HCT116 (cell line): Measurements from ENCODE around the gene IL19. TPM values are rescaled to one million over a fixed set of nuclear protein-coding genes. Genes with fewer than 3 reads are reported as not detected.

ENCODE experiments used
- ATAC-seq: fragments of 200-7000 bp; cut with Tn5 transposase; 2 replicates; pipeline ENCODE4 v1.9.1; 2020; ENCODE audit warnings: mild to moderate bottlenecking, moderate library complexity
- BruUV-seq: library from RNA; stranded (reverse); fragments of 400-500 nt; replicated peaks from 2 replicates; lab custom pipeline; 2021; lab: Mats Ljungman, UMichigan
- CTCF ChIA-PET: fragments of 300-600 bp; sonication (Branson Sonifier 250); formaldehyde crosslinking; loops from one replicate; lab custom pipeline; 2021; ENCODE audit warnings: antibody characterized with exemption; lab: Charles Lee
- POLR2A ChIA-PET: fragments of 300-600, 350-600 bp; sonication (Branson Sonifier 250); formaldehyde crosslinking; loops from one replicate; lab custom pipeline; 2021; ENCODE audit warnings: antibody characterized with exemption; lab: Charles Lee
- RAD21 ChIA-PET, 2 experiments: fragments of 300-600 bp; sonication (Branson Sonifier 250); formaldehyde crosslinking; loops; one replicate each; lab custom pipeline; 2023; ENCODE audit warnings: low total read pairs in 2 of 2; ENCODE audit not compliant: uncharacterized antibody in 2 of 2, unreplicated experiment in 2 of 2, low non-redundant PET in 1 of 2; lab: Charles Lee
- DNase-seq: peaks from one replicate; pipeline ENCODE4 v3.0.0-alpha.2; 2010; ENCODE audit warnings: low read depth, low spot score
- H2AFZ ChIP-seq: fragments of 200-600 bp; shearing (Covaris generic), sonication (generic); 2 replicates; pipeline ENCODE4 v1.6.1; 2017; ENCODE audit warnings: low read depth, mixed run types, mixed read lengths, antibody characterized with exemption, low read length; ENCODE audit not compliant: poor library complexity, severe bottlenecking
- H3K27ac ChIP-seq: 2 replicates; pipeline ENCODE4 v1.5.1; 2012; ENCODE audit warnings: low read depth, low read length
- H3K27me3 ChIP-seq: fragments of 200-600 bp; sonication (generic); 2 replicates; pipeline ENCODE4 v1.6.1; 2016; ENCODE audit warnings: mixed run types, low read length, mixed read lengths; ENCODE audit not compliant: insufficient read depth
- H3K36me3 ChIP-seq, 2 experiments: fragments of 200-500 bp in 1 of 2; fragments of 200-600 bp in 1 of 2; sonication (Bioruptor generic) in 1 of 2; sonication (generic) in 1 of 2; 2 replicates each; pipeline versions ENCODE4 v1.5.1 to v1.6.1; 2014 to 2016; ENCODE audit warnings: low read length in 2 of 2, inconsistent platforms in 1 of 2, mixed read lengths in 1 of 2, mixed run types in 1 of 2; ENCODE audit not compliant: insufficient read depth in 2 of 2, control insufficient read depth in 1 of 2
- H3K4me1 ChIP-seq, 2 experiments: fragments of 200-600 bp in 1 of 2; sonication (generic) in 1 of 2; 2 replicates each; pipeline versions ENCODE4 v1.5.1 to v1.6.1; 2012 to 2017; ENCODE audit warnings: low read length in 2 of 2, inconsistent platforms in 1 of 2, mild to moderate bottlenecking in 1 of 2, mixed read lengths in 1 of 2, mixed run types in 1 of 2, moderate library complexity in 1 of 2; ENCODE audit not compliant: insufficient read depth in 2 of 2, control insufficient read depth in 1 of 2
- H3K4me2 ChIP-seq: fragments of 200-600 bp; sonication (generic); 2 replicates; pipeline ENCODE4 v1.6.1; 2017; ENCODE audit warnings: mixed run types, low read length, mixed read lengths
- H3K4me3 ChIP-seq, 2 experiments: fragments of 200-600 bp in 1 of 2; sonication (generic) in 1 of 2; replicated peaks in 1 of 2; 2 replicates each; pipeline ENCODE4 v1.5.1; 2011 to 2016; ENCODE audit warnings: low read length in 2 of 2, control low read depth in 1 of 2, low read depth in 1 of 2, mild to moderate bottlenecking in 1 of 2, mixed read lengths in 1 of 2, mixed run types in 1 of 2
- H3K79me2 ChIP-seq: fragments of 200-600 bp; sonication (generic); 2 replicates; pipeline ENCODE4 v1.6.1; 2017; ENCODE audit warnings: mild to moderate bottlenecking, mixed run types, low read length, moderate library complexity, mixed read lengths; ENCODE audit not compliant: insufficient read depth
- H3K9ac ChIP-seq: fragments of 200-600 bp; sonication (generic); 2 replicates; pipeline ENCODE4 v1.6.1; 2016; ENCODE audit warnings: low read length, mixed read lengths
- H3K9me2 ChIP-seq: fragments of 200-600 bp; sonication (generic), shearing (Covaris generic); 2 replicates; pipeline ENCODE4 v1.6.1; 2017; ENCODE audit warnings: mixed run types, mild to moderate bottlenecking, moderate library complexity; ENCODE audit not compliant: insufficient read depth
- H3K9me3 ChIP-seq, 2 experiments: fragments of 200-500 bp in 1 of 2; fragments of 200-600 bp in 1 of 2; sonication (Bioruptor generic) in 1 of 2; sonication (generic) in 1 of 2; 2 replicates each; pipeline ENCODE4 v1.6.1; 2014 to 2017; ENCODE audit warnings: low read length in 2 of 2, mixed read lengths in 2 of 2, inconsistent platforms in 1 of 2, low read depth in 1 of 2, mild to moderate bottlenecking in 1 of 2, mixed run types in 1 of 2, moderate library complexity in 1 of 2; ENCODE audit not compliant: control insufficient read depth in 1 of 2, insufficient read depth in 1 of 2
- H4K20me1 ChIP-seq: fragments of 200-600 bp; sonication (generic), shearing (Covaris generic); 2 replicates; pipeline ENCODE4 v1.6.1; 2017; ENCODE audit warnings: mixed run types, mild to moderate bottlenecking, moderate library complexity; ENCODE audit not compliant: insufficient read depth
- ATF3 ChIP-seq: IDR thresholded peaks from 2 replicates; pipeline ENCODE4 v1.6.1; 2012
- CBX3 ChIP-seq: IDR thresholded peaks from 2 replicates; pipeline ENCODE4 v1.6.1; 2012; ENCODE audit warnings: low read depth
- CEBPB ChIP-seq: IDR thresholded peaks from 2 replicates; pipeline ENCODE4 v1.6.1; 2012; ENCODE audit warnings: low read depth
- CTCF ChIP-seq, 3 experiments: fragments of 200-600 bp in 1 of 3; sonication (generic) in 1 of 3; IDR thresholded peaks in 2 of 3; conservative IDR thresholded peaks in 1 of 3; 2 replicates each; pipeline ENCODE4 v1.5.1; 2012 to 2017; ENCODE audit warnings: low read depth in 2 of 3, low read length in 2 of 3, antibody characterized with exemption in 1 of 3, borderline replicate concordance in 1 of 3, control low read depth in 1 of 3, mild to moderate bottlenecking in 1 of 3, mixed read lengths in 1 of 3, mixed run types in 1 of 3, moderate library complexity in 1 of 3; ENCODE audit not compliant: insufficient read depth in 1 of 3
- EGR1 ChIP-seq: IDR thresholded peaks from 2 replicates; pipeline ENCODE4 v1.6.1; 2012; ENCODE audit warnings: low read depth
- ELF1 ChIP-seq: IDR thresholded peaks from 2 replicates; pipeline ENCODE4 v1.6.1; 2012; ENCODE audit warnings: low read depth, borderline replicate concordance
- EZH2phosphoT487 ChIP-seq: fragments of 200-600 bp; IDR thresholded peaks from 2 replicates; pipeline ENCODE4 v1.6.1; 2018; ENCODE audit warnings: antibody characterized with exemption, borderline replicate concordance
- JUND ChIP-seq: IDR thresholded peaks from 2 replicates; pipeline ENCODE4 v1.6.1; 2012
- MAX ChIP-seq: IDR thresholded peaks from 2 replicates; pipeline ENCODE4 v1.6.1; 2012
- RAD21 ChIP-seq: IDR thresholded peaks from 2 replicates; pipeline ENCODE4 v1.6.1; 2012; ENCODE audit warnings: low read depth, mild to moderate bottlenecking
- REST ChIP-seq: IDR thresholded peaks from 2 replicates; pipeline ENCODE4 v1.6.1; 2012; ENCODE audit warnings: low read depth
- SRF ChIP-seq: IDR thresholded peaks from 2 replicates; pipeline ENCODE4 v1.6.1; 2012; ENCODE audit warnings: low read depth
- YY1 ChIP-seq: IDR thresholded peaks from 2 replicates; pipeline ENCODE4 v1.6.1; 2011; ENCODE audit warnings: low read length, low read depth, moderate library complexity, mild to moderate bottlenecking; ENCODE audit not compliant: insufficient replicate concordance; ENCODE audit errors: extremely low read depth
- ZBTB33 ChIP-seq: IDR thresholded peaks from 2 replicates; pipeline ENCODE4 v1.6.1; 2011; ENCODE audit warnings: mild to moderate bottlenecking, low read length, moderate library complexity; ENCODE audit not compliant: insufficient replicate concordance; ENCODE audit errors: extremely low read depth
- ZFX ChIP-seq: fragments of 450-650 bp; IDR thresholded peaks from 2 replicates; pipeline ENCODE4 v1.6.1; 2017
- intact Hi-C: fragments of 100-400 bp; cut with micrococcal nuclease; formaldehyde crosslinking; loops from 2 replicates; pipeline ENCODE4 v1.10.0; 2022
- total RNA-seq: library from RNA; stranded (reverse); gene quantifications from one replicate; pipeline ENCODE4 v1.2.1, GENCODE V29; 2021; ENCODE audit not compliant: unreplicated experiment

The IL19 gene
- total RNA-seq, 1 experiment from 2014 or later: not detected

GRCh38 chr1:206833106-206833680, 62.6 kb downstream of the IL19 start:
- no peaks in the 10 kb centered on the region for H3K9me2 ChIP-seq
- ChIA-PET POLR2A (no interaction called here), RAD21 (no interaction called here), CTCF (no interaction called here)
- H3K4me2 ChIP-seq: no peak overlapping the region
- H4K20me1 ChIP-seq: no peaks in the 10 kb centered on the region
- TF ChIP-seq CEBPB (no peak), ZBTB33 (no peak), ZFX (no peak), MAX (no peak), REST (no peak), CTCF (IDR thresholded peaks at IDR 0.05 in 2 of 3, conservative IDR thresholded peaks at IDR 0.05 in 1 of 3; ENCODE audit: borderline replicate concordance in 1 of 3, insufficient read depth in 1 of 3, low read depth in 2 of 3, low read length in 2 of 3) (no peak), EZH2phosphoT487 (no peak), JUND (no peak), YY1 (no peak), ATF3 (no peak), ELF1 (no peak), CBX3 (no peak), RAD21 (no peak), SRF (no peak), EGR1 (no peak)
- BruUV-seq: no TSS peak
- peaks cover 44% of the 10 kb centered on the region for H3K27me3 ChIP-seq
- intact Hi-C loops: no loop called here
- no peak overlapping the region for H2AFZ ChIP-seq
- no peak overlapping the region for H3K27ac ChIP-seq
- H3K4me1 ChIP-seq: no peaks in the 10 kb centered on the region
- H3K9ac ChIP-seq: no peak overlapping the region
- H3K9me3 ChIP-seq: no peaks in the 10 kb centered on the region
- ATAC-seq (no peak), DNase-seq (no peak)
- no peaks in the 10 kb centered on the region for H3K36me3 ChIP-seq
- H3K4me3 ChIP-seq: no peak overlapping the region
- H3K79me2 ChIP-seq: no peaks in the 10 kb centered on the region
